Right lobe of liver (tissue), 4 donors: ENCODE results near the gene GALNT16.

Source experiments
- POLR2A ChIP-seq: fragments of 450-650 bp; IDR thresholded peaks from one replicate; pipeline ENCODE4 v1.6.1; 2017; ENCODE audit warnings: antibody characterized with exemption, mild to moderate bottlenecking
- TF ChIP-seq, protein P1 (sequence below), 4 donors: fragments of 200-600 bp in 3 of 4; fragments of 450-650 bp in 1 of 4; IDR thresholded peaks; one replicate each; pipeline versions ENCODE4 v1.5.1 to v1.8.0; 2016 to 2022; ENCODE audit warnings: antibody characterized with exemption in 4 of 4, mild to moderate bottlenecking in 2 of 4
- donor health status: DM: no; HTN: no; CAD: no.
- donor health status: DM: no; HTN: no; CAD: no.
- donor health status: DM: no; HTN: yes; CAD: no.

DNA sequence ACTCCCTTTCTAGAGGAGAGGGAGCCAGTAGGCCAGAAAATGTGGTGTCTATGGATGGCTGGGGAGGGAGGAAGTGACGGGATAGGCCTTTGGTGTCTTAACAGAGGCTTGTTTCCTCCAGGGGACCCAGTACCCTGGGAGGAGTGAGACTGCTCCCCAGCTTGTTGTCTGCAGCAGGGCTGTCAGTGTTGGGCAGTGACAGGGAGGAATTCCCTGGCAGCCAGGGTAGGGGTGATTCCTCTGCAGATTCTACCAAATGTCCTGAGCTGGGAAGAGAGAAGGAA is 64.0 kb downstream of the GALNT16 start:
- TF ChIP-seq, protein P1, sequence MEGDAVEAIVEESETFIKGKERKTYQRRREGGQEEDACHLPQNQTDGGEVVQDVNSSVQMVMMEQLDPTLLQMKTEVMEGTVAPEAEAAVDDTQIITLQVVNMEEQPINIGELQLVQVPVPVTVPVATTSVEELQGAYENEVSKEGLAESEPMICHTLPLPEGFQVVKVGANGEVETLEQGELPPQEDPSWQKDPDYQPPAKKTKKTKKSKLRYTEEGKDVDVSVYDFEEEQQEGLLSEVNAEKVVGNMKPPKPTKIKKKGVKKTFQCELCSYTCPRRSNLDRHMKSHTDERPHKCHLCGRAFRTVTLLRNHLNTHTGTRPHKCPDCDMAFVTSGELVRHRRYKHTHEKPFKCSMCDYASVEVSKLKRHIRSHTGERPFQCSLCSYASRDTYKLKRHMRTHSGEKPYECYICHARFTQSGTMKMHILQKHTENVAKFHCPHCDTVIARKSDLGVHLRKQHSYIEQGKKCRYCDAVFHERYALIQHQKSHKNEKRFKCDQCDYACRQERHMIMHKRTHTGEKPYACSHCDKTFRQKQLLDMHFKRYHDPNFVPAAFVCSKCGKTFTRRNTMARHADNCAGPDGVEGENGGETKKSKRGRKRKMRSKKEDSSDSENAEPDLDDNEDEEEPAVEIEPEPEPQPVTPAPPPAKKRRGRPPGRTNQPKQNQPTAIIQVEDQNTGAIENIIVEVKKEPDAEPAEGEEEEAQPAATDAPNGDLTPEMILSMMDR (IDR thresholded peaks at IDR 0.05), result no peak
- TF ChIP-seq POLR2A, result no peak
